HG03520 (cell line): ENCODE results near the gene RNF144A.

Experiments
- ATAC-seq: cut with Tn5 transposase; IDR thresholded peaks from one replicate; pipeline ENCODE4 v1.9.1; 2021; ENCODE audit warnings: mild to moderate bottlenecking, moderate library complexity; ENCODE audit not compliant: unreplicated experiment

Gene RNF144A

DNA sequence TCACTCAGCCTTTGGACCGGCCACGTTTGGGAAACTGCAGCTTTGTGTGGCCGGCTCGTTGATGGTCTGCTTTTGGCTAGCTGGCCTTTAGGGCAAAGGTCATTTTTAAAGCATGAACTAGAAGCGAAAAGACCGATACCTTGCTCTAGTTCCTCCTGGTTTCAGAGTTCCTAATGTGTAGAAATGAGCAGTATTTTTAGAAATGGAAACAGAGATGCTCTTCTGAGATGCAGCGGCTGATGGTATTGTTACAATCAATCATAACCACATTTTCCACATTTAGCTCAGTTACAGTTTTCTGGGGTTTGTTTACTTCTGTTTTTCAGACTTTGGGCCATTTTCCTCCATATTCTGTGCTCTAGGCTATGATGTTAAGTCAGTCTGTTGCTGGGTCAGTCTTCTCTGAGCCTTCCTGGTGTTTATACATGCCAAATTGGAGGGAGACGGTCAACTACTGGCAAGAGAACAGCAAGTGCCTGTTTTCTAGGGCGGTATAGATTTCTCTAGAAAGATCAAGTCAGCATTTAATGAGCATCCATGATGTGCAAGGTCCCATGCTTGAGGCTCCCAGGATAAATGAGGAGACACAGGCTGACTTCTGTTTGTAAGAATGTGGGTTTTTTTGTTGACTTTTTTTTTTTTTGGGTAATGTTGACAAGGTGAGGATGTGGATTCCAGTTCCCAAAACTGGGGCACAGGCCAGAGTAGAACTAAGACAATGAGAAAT is 28.0 kb downstream of the RNF144A start:
- ATAC-seq = peak; percentile 94

DNA sequence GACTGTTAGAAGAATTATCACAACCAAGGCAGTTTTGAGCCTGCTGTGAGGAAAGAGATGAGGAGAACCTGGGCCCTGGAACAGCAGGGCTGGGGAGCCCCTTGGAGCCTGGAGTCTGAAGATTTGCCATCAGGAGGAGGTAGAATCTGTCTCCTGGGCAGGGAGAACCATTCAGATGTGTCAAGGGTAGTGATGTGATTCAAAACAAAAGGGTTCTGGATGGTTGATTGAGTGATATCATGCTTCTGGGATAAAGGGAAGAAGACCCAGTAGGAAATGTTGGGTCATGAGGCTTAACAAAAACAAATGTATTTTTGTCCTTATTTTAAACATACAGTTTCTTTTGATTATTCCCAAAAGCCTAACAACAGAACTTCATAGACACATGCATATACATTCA is 28.6 kb downstream of the RNF144A start:
- ATAC-seq = no peak

GRCh38 chr2:6946722-6947121 is 29.5 kb downstream of the RNF144A start:
- no peak for ATAC-seq

- ATAC-seq = no peak
Measured at GRCh38 chr2:6947929-6948676, 30.9 kb downstream of the RNF144A start.

GRCh38 chr2:6948677-6949351 is 31.6 kb downstream of the RNF144A start:
- ATAC-seq = no peak

DNA sequence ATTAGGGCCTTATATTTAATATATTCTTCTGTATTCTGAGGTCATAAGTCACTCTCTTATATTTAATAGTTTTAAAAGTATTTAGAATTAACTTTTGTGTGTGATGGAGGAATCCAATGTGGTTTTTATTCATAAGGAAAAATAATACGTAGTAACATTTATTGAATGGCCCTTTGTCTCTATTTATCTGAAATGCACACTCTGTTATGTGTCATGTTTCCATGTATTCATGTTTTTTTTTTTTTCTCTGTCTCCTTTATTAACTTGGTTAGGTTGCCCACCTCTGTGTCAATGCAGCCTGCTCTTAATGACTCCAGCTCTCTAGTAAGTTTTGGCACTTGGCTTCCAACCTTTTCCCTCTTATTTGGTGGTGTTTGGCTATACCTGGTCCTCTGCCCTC is 33.8 kb downstream of the RNF144A start:
- no peak for ATAC-seq

- no peak for ATAC-seq
Measured at GRCh38 chr2:6952101-6952500, 34.9 kb downstream of the RNF144A start.

- ATAC-seq = no peak
Measured at GRCh38 chr2:6954586-6954985, 37.4 kb downstream of the RNF144A start.

DNA sequence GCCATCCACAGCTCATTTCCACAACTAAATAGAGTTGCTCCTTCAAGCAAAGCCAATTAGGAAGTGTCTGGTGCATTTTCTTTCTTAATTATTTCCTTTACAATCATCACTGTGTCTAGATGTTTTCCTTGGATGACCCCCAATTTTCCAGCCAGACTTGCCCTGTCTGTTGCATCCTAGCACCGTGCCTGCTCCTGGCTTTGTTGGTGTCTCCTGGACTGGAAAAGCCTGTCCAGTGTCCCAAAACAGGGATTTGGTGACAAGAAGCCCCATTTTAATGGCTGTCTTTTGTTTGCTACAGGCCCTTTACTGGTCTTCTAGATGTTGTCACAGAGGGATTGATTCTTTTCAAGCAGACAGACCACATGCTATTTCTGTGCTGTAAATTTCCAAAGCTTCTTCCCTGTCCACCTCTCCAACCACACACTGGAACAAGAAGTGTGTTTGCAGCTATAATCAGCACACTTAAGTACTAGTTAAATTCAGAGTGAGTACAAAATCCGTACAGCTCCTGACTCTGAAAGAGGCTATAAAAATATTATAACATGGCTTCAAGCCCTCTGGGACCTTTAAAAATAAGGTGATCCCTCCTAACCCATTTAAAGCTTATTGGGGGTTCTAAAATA is 38.4 kb downstream of the RNF144A start:
- no peak for ATAC-seq

DNA sequence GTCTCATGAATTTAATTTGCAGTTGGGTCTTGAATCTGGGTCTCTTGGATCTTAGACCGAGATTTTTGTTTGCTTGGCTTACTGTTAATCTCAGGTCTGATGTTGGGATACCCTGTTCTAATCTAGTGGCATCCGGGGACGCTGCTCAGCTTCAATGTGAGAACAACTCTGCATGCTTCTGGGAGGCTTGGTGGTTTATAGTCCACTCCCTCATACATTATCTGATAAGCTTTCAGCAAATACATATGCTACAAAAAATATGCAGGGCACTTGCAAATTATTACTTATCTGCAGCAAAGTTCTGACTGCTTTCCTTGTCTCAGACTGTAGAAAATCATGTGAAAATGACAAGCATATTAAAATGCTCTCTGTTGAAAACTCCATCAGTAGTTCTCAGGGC is 39.4 kb downstream of the RNF144A start:
- ATAC-seq = no peak

- ATAC-seq = no peak
Measured at GRCh38 chr2:6957031-6957714, 40.0 kb downstream of the RNF144A start.

- ATAC-seq = no peak
Measured at GRCh38 chr2:6957910-6958615, 40.9 kb downstream of the RNF144A start.

GRCh38 chr2:6958616-6959235 is 41.5 kb downstream of the RNF144A start:
- no peak for ATAC-seq

- no peak for ATAC-seq
Measured at GRCh38 chr2:6959751-6960150, 42.5 kb downstream of the RNF144A start.

DNA sequence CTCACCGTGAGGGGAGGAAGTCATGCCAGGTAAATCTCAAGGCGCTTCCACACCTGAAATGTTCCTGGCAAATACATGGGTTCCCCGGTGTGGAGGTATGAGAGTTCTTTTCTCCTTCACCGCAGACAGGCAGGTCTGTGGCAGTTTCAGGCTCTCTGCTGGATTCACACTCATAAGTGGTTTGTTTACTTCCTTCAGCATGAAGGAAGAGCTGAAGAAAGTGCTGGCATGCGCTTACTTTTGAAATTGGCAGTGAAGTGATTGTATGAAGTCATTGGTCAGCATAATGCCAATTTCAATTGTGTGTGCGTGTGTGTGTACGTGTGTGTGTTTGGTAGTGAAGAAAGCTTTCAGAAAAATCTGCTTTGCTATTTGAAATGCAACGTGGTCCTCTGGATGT is 43.4 kb downstream of the RNF144A start:
- ATAC-seq = no peak

GRCh38 chr2:6963727-6964126 is 46.5 kb downstream of the RNF144A start:
- no peak for ATAC-seq

GRCh38 chr2:6965071-6965795 is 48.0 kb downstream of the RNF144A start:
- no peak for ATAC-seq

DNA sequence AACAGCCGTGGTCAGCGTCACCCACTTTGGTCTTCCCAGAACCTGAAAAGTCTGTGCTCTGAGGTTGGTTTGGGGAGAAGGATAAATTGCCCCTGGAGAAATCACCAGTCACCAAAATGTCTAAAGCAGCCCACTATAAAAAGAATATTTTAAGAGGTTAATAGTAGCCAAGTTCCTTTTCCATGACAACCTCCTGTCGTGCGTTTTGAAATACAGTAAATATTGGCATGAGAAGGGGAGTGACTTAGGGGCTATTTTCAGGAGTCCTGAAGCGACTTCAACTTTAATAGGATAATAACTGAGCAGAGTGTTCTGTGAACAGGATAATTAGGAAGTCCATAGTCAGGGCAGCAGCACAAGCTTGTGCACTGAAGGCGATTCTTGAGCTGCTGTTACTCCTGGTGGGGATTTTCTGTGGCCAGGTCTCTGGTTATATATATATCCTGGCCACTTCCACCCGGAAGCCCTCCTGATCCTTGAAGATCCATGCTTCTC is 49.3 kb downstream of the RNF144A start:
- ATAC-seq = no peak

DNA sequence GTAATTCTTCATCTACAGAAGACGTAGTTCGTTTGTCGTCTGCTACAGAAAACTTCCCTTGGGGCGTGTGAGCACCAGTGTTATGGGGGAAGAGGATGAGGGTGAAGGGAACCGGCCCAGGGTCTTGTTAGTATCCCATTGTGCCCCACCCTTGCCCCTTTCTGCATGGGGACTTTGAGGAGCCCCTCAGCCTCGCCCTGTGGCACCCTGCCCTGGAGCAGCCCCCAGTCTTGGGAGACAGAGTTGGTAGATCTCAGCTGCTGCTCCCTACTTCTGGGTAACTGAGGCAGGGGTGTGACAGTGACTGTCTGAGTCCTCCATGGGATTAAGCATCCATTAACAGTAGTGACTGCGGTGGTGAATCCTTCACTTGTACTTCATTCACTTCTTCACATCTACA is 50.1 kb downstream of the RNF144A start:
- no peak for ATAC-seq
